ENCODE measurements around the gene SIRPA. TPM values are rescaled to one million over a fixed set of nuclear protein-coding genes. Genes with fewer than 3 reads are reported as not detected.

Gene SIRPA
- total RNA-seq, 2 donors from 2014 or later: 5.1 to 6.3 TPM

DNA sequence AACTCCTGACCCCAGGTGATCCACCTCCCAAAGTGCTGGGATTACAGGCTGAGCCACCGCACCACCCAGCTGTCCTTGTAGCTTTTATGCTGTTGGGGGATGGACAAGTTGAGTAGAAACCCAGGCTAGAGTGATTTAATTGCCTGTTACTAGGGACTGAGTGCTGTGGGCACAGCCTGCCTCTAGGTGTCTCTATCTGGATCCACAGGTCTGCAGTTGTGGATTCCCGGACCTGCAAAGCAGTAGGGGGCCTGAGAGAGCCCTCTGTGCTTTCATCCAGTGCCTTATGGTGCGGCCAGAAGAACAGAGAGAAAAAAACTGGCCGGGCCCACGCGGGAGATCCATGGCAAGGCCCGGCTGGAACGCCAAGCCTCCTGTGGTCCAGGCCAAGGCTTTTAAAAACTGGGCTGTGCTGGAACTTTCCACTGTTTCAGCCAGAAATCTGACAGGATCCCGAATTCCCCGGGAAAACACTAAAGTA lies 5.2 kb downstream of the SIRPA start:
- WGBS, 2 experiments (ENCODE audit: insufficient coverage in 1 of 2, insufficient read length in 1 of 2): 24 to 34% methylated on average over 8 to 10 of the region's 10 CpGs
- Histone ChIP-seq H3K27me3 (ENCODE audit: control insufficient read depth, insufficient read depth, low read length, poor library complexity, severe bottlenecking) (peaks cover 11% of the 10 kb centered on the region), H3K4me3 (ENCODE audit: low read length) (no peak overlapping the region), H3K36me3 (ENCODE audit: control insufficient read depth, insufficient read depth, low read length) (no peaks in the 10 kb centered on the region), H3K27ac (ENCODE audit: low read depth, low read length) (no peak overlapping the region), H3K9me3 (ENCODE audit: control insufficient read depth, low read length) (no peaks in the 10 kb centered on the region), H3K9ac (ENCODE audit: extremely low read depth, low read length, poor library complexity, severe bottlenecking) (no peak overlapping the region), H3K4me1 (ENCODE audit: control insufficient read depth, insufficient read depth, low read length) (peaks cover 5% of the 10 kb centered on the region)
- Mint-ChIP-seq H3K27me3 (ENCODE audit: insufficient read depth) (peaks cover 18% of the 10 kb centered on the region), H3K36me3 (ENCODE audit: low read depth) (no peaks in the 10 kb centered on the region), H3K4me1 (peaks cover 22% of the 10 kb centered on the region), H3K9me3 (no peaks in the 10 kb centered on the region), H3K4me3 (no peak overlapping the region), H3K27ac (no peak overlapping the region)
- TF ChIP-seq CTCF (conservative IDR thresholded peaks at IDR 0.05): peak; percentile 84
- peak; percentile 92 for DNase-seq

DNA sequence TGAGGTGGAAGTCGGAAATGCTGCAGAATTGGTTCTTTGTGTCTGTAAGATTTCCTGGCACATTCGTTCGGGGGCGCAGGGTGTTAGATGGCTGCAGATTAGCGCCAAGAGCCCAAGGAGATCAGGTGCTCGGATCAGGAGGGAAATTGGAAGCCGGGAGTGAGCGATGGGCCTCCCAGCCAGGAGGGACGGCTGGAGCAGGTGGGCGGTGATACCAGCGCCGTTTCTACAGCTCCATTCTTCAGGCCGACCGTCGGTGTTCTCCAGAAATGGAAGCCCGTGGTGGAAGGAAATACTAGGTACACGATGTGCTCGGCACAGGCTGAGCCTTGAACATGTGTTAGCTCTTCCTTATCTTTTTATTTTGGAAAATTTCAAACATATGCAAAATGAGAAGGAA lies 6.5 kb downstream of the SIRPA start:
- H3K27ac ChIP-seq (ENCODE audit: low read depth, low read length): no peak overlapping the region
- H3K9me3 ChIP-seq (ENCODE audit: control insufficient read depth, low read length): no peaks in the 10 kb centered on the region
- no peak overlapping the region for H3K27ac Mint-ChIP-seq
- 92 to 96% methylated on average over 18 of the region's 18 CpGs for WGBS, 2 experiments (ENCODE audit: insufficient coverage in 1 of 2, insufficient read length in 1 of 2)
- no peaks in the 10 kb centered on the region for H3K36me3 ChIP-seq (ENCODE audit: control insufficient read depth, insufficient read depth, low read length)
- peaks cover 5% of the 10 kb centered on the region for H3K4me1 ChIP-seq (ENCODE audit: control insufficient read depth, insufficient read depth, low read length)
- no peaks in the 10 kb centered on the region for H3K27me3 ChIP-seq (ENCODE audit: control insufficient read depth, insufficient read depth, low read length, poor library complexity, severe bottlenecking)
- DNase-seq: no peak
- no peak overlapping the region for H3K9ac ChIP-seq (ENCODE audit: extremely low read depth, low read length, poor library complexity, severe bottlenecking)
- H3K4me3 ChIP-seq (ENCODE audit: low read length): no peak overlapping the region
- no peak for TF ChIP-seq CTCF (conservative IDR thresholded peaks at IDR 0.05)
- no peaks in the 10 kb centered on the region for H3K36me3 Mint-ChIP-seq (ENCODE audit: low read depth)
- H3K4me3 Mint-ChIP-seq: no peak overlapping the region
- peaks cover 14% of the 10 kb centered on the region for H3K4me1 Mint-ChIP-seq
- H3K9me3 Mint-ChIP-seq: no peaks in the 10 kb centered on the region
- H3K27me3 Mint-ChIP-seq (ENCODE audit: insufficient read depth): peaks cover 6% of the 10 kb centered on the region

DNA sequence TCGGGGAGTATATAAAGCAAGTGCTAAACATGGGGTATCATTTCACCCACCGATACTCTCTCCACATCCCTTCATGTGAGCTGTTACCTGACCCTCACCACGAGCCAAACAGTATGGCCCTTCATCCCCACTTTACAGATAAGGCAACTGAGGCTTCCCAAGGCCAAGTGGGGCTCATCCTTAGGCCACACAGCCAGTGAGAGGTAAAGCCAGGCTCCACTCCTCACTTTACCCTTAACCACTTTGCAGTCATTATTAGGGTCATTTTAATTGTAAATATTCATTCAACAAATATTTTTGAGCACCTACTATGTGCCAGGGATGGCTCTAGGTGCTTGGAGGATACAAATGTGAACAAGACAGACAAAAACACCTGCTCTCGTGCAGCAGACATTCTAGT lies 7.0 kb downstream of the SIRPA start:
- 89 to 100% methylated on average over 1 to 4 of the region's 4 CpGs for WGBS, 2 experiments (ENCODE audit: insufficient coverage in 1 of 2, insufficient read length in 1 of 2)
- Mint-ChIP-seq H3K27me3 (ENCODE audit: insufficient read depth) (peaks cover 2% of the 10 kb centered on the region), H3K36me3 (ENCODE audit: low read depth) (no peaks in the 10 kb centered on the region), H3K4me1 (peaks cover 14% of the 10 kb centered on the region), H3K9me3 (no peaks in the 10 kb centered on the region), H3K4me3 (no peak overlapping the region), H3K27ac (peak overlapping the region; percentile 39)
- Histone ChIP-seq H3K27ac (ENCODE audit: low read depth, low read length) (no peak overlapping the region), H3K36me3 (ENCODE audit: control insufficient read depth, insufficient read depth, low read length) (no peaks in the 10 kb centered on the region), H3K9me3 (ENCODE audit: control insufficient read depth, low read length) (no peaks in the 10 kb centered on the region), H3K9ac (ENCODE audit: extremely low read depth, low read length, poor library complexity, severe bottlenecking) (no peak overlapping the region), H3K27me3 (ENCODE audit: control insufficient read depth, insufficient read depth, low read length, poor library complexity, severe bottlenecking) (no peaks in the 10 kb centered on the region), H3K4me3 (ENCODE audit: low read length) (no peak overlapping the region), H3K4me1 (ENCODE audit: control insufficient read depth, insufficient read depth, low read length) (peaks cover 5% of the 10 kb centered on the region)
- TF ChIP-seq CTCF (conservative IDR thresholded peaks at IDR 0.05): no peak
- DNase-seq: no peak

Measured in endodermal cell (in vitro differentiated cells).